Ovary (tissue), 3 donors: ENCODE measurements around the gene PTPRN2.

Experiments
- EP300 ChIP-seq: sonication (generic); formaldehyde crosslinking; IDR thresholded peaks from one replicate; pipeline ENCODE4 v1.6.1; 2017; ENCODE audit warnings: antibody characterized with exemption
- POLR2A ChIP-seq: fragments of 450-650 bp; IDR thresholded peaks from one replicate; pipeline ENCODE4 v1.6.1; 2017; ENCODE audit warnings: antibody characterized with exemption, mild to moderate bottlenecking, moderate library complexity
- TF ChIP-seq, protein P1 (sequence below), 3 donors: fragments of 450-650 bp in 2 of 3; fragments of 200-600 bp in 1 of 3; IDR thresholded peaks; one replicate each; pipeline versions ENCODE4 v1.5.1 to v1.8.0; 2016 to 2022; ENCODE audit warnings: antibody characterized with exemption in 3 of 3, mild to moderate bottlenecking in 1 of 3
- donor health status: DM: no; HTN: no; CAD: no.

DNA sequence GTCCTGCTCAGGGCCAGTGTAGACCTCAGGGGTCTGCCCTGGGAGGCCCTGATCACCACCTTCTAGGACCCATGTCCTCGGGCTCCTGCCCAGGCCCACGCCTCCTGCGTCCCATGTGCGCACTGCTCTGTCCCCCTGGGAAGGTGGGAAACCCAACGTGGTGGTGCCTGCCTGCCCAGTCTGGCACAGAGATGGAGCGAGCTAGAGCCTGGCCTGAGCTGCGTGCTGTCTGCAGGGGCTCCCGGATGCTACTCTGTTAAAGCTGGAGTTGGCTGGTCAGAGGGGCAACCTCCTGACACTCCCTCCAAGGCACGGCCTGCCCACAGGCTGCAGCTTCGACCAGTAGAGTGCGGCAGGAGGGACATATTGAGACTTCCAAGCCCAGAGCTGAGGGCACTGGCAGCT lies 1079.1 kb downstream of the PTPRN2 start:
- TF ChIP-seq, protein P1, sequence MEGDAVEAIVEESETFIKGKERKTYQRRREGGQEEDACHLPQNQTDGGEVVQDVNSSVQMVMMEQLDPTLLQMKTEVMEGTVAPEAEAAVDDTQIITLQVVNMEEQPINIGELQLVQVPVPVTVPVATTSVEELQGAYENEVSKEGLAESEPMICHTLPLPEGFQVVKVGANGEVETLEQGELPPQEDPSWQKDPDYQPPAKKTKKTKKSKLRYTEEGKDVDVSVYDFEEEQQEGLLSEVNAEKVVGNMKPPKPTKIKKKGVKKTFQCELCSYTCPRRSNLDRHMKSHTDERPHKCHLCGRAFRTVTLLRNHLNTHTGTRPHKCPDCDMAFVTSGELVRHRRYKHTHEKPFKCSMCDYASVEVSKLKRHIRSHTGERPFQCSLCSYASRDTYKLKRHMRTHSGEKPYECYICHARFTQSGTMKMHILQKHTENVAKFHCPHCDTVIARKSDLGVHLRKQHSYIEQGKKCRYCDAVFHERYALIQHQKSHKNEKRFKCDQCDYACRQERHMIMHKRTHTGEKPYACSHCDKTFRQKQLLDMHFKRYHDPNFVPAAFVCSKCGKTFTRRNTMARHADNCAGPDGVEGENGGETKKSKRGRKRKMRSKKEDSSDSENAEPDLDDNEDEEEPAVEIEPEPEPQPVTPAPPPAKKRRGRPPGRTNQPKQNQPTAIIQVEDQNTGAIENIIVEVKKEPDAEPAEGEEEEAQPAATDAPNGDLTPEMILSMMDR (IDR thresholded peaks at IDR 0.05) = no peak
- TF ChIP-seq POLR2A = no peak
- TF ChIP-seq EP300 = no peak
